Measurements from ENCODE around the gene RGS21.
"Not testable (repeated sequence)": the region's sequence is repeated elsewhere in the genome, so short reads cannot be mapped to it uniquely, and the experiment has no call there.

Gene RGS21, protein sequence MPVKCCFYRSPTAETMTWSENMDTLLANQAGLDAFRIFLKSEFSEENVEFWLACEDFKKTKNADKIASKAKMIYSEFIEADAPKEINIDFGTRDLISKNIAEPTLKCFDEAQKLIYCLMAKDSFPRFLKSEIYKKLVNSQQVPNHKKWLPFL

DNA sequence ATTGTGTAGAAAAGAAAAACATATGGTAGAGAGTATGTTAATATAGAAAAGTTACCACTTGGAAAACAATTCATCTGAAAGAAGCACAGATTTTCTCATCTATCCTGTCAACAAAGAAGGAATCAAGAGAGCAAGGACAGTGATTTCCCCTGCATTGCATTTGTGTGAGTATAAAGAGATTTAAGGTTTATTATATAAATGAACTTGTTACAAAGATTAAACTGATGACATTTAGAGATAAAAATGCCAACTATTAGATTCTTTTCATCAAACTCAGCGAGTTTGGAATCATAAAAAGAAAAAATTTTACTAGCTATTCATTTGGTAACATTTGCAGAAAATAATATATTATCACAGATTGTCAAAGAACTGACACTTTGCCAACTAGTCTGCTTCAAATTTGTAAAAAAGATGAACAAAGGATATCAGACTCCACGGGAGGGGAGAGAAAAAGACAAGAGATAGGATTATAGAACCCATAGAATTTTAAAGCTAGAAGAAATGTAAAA, at the start of gene RGS21:
RGS21 (plus strand) TSS at position 51 of the 509 bp plus-strand sequence. CDS start 26,045 bp downstream, outside the sequence.
- Mint-ChIP-seq H3K4me1 (ENCODE audit: low read depth) (no peaks in the 10 kb centered on the region), H3K9me3 (no peaks in the 10 kb centered on the region), H3K4me3 (no peak within 1 kb of the TSS), H3K27ac (no peak within 1 kb of the TSS), H3K27me3 (no peaks in the 10 kb centered on the region), H3K36me3 (ENCODE audit: low read depth) (no peaks in the 10 kb centered on the region)
- DNase-seq = no peak

DNA sequence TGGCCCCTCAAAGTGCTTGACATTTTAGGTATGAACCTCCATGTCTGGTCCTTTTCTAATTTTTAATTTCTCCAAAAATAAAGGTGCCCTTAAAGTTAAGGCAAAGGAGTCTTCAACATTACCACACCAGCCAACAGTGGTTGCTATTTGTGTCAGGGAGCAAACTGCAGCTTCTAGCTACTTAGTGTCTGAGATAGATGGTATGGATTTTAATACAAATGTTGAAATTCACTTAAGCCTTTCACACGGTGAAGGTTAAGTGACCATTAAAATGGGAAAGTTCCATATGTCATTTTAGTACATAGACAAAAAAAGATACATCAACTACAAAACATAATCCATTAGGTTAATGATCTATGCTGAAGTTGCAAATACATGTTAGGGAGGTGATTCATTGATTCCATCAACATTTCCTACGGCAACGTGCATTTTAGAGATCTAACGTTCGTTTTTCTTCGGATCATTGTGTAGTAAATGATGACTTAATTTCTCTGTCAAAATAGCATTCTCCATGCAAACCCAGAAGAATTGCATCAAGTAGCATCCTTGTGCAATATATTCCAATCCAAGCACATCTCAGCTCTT, 48.2 kb upstream of the RGS21 start:
- H3K4me1 Mint-ChIP-seq (ENCODE audit: low read depth) = no peaks in the 10 kb centered on the region
- H3K27ac Mint-ChIP-seq = no peak overlapping the region
- H3K36me3 Mint-ChIP-seq (ENCODE audit: low read depth) = no peaks in the 10 kb centered on the region
- no peaks in the 10 kb centered on the region for H3K9me3 Mint-ChIP-seq
- DNase-seq = no peak
- no peaks in the 10 kb centered on the region for H3K27me3 Mint-ChIP-seq
- no peak overlapping the region for H3K4me3 Mint-ChIP-seq

DNA sequence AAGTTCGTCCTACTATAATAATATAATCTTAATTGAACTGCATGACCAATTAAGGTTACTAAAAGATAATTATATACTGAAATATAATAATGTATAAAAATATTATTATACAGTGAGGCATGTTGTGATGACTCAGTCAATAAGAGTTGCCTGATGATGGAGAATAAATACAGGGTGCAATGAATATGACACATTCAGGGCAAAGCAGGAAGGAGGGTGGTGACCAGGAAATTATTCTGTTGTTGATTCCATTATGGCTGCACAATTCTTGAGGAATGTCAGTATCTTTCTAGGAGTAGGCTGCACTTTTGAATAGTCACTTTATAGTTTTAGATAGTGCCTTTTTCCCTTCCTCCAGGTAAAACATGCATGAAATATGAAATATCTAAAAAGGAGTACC, 46.4 kb upstream of the RGS21 start:
- Mint-ChIP-seq H3K27ac (no peak overlapping the region), H3K4me1 (ENCODE audit: low read depth) (no peaks in the 10 kb centered on the region), H3K9me3 (no peaks in the 10 kb centered on the region), H3K27me3 (no peaks in the 10 kb centered on the region), H3K4me3 (no peak overlapping the region), H3K36me3 (ENCODE audit: low read depth) (no peaks in the 10 kb centered on the region)
- DNase-seq = no peak

DNA sequence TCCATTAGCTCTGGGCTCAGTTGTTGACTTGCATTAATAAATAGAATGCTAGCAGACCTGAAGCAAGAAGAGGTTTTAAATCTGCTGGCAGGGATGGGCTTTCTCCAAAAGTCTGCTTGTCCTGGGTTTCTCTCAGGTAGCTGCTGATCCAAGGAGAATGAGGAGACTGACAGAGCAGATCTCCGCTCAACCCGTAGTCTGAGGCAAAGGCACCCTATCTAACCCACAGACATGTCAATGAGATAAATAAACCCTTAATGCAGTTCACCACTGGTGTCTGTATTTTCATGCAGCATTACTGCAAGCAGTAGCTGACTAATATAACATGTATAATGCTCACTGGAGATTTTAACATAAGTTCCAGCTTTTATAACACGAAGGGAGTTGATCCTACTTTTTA, 44.1 kb upstream of the RGS21 start:
- H3K4me1 Mint-ChIP-seq (ENCODE audit: low read depth) = no peaks in the 10 kb centered on the region
- no peaks in the 10 kb centered on the region for H3K27me3 Mint-ChIP-seq
- no peaks in the 10 kb centered on the region for H3K36me3 Mint-ChIP-seq (ENCODE audit: low read depth)
- no peak overlapping the region for H3K27ac Mint-ChIP-seq
- no peaks in the 10 kb centered on the region for H3K9me3 Mint-ChIP-seq
- H3K4me3 Mint-ChIP-seq = no peak overlapping the region
- no peak for DNase-seq

DNA sequence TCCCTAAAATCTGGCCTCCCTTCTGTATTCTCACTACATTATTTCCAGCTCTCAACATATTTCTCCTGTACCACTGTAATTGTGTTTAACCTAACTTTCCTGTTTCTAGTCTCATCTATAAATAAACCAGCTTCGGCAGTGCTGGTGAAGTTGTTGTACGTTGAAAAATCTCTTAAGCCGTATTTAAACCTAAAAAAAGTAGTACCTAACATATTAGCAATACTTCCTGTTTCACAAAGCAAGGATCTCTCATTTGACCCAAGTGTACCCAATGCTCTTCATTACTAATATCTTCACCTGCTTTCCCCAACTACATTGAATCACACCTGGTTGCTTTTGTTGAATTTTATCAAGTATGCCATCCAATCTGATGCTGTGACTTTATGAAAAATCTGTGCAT, 42.2 kb upstream of the RGS21 start:
- Mint-ChIP-seq H3K4me1 (ENCODE audit: low read depth) (no peaks in the 10 kb centered on the region), H3K27ac (no peak overlapping the region), H3K27me3 (no peaks in the 10 kb centered on the region), H3K9me3 (no peaks in the 10 kb centered on the region), H3K4me3 (no peak overlapping the region), H3K36me3 (ENCODE audit: low read depth) (no peaks in the 10 kb centered on the region)
- no peak for DNase-seq

DNA sequence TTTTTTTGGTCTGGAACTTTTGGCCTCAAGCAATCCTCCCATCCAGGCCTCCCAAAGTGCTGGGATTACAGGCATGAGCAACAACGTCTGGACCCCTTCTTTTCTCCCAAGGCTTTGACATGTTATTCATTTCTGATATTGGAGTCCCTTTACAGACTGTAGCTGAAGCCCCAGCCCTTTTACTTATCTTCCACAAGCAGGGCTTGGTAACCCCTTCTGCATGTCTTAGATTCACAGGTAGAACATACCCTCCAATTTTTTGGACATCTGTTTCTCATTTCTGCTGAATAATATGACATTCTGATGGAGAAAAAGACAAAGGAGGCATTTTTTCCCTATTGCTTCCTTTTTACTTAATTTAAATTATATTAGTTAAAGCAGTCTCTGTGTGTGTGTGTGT, 39.2 kb upstream of the RGS21 start:
- Mint-ChIP-seq H3K27me3 (no peaks in the 10 kb centered on the region), H3K9me3 (no peaks in the 10 kb centered on the region), H3K4me1 (ENCODE audit: low read depth) (no peaks in the 10 kb centered on the region)

DNA sequence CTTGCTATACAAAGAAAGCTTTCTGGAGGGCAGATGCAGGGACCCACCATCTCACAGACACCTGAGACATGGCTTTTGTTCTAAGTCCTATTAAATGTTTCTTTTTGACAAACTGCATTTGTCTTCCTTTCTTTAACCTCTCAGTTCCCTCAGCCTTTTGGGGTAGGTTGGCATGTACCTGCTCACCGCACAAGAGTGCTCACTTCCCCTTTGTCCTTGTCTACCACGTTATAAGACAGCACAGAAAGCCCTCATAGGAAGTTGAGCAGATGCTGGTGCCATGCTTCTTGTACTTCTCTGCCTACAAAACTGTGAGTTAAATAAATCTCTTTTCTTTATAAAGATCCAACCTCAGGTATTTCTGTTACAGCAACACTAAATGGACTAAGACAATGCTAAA, 31.9 kb upstream of the RGS21 start:
- H3K36me3 Mint-ChIP-seq (ENCODE audit: low read depth) = no peaks in the 10 kb centered on the region
- H3K9me3 Mint-ChIP-seq = peaks cover 14% of the 10 kb centered on the region
- no peak overlapping the region for H3K4me3 Mint-ChIP-seq

More for the DNA sequence above, 39.2 kb upstream of the RGS21 start:
- Mint-ChIP-seq H3K36me3 (ENCODE audit: low read depth) (no peaks in the 10 kb centered on the region), H3K27ac (no peak overlapping the region), H3K4me3 (no peak overlapping the region)
- DNase-seq = no peak

DNA sequence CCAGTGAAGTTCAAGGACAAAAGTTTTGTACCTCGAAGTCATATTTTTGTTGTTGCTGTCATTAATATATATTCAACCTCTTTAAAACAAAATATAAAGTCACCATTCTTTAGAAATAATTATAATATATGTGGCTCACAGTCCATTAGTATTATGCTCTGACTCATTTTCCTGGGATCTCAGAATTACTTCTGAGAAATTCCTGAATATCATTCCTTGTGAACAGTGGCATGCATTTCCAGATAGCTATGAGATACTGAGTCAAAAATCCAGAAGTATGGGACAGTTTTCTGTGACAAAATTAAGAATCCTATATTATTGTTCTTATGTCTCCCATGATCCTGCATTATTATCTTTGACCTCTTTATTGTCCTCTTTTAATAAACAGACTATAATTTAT, 13.8 kb upstream of the RGS21 start:
- DNase-seq = no peak
- H3K4me1 Mint-ChIP-seq (ENCODE audit: low read depth) = no peaks in the 10 kb centered on the region
- no peaks in the 10 kb centered on the region for H3K27me3 Mint-ChIP-seq
- no peak overlapping the region for H3K27ac Mint-ChIP-seq
- H3K36me3 Mint-ChIP-seq (ENCODE audit: low read depth) = no peaks in the 10 kb centered on the region
- H3K4me3 Mint-ChIP-seq = no peak overlapping the region
- peaks cover 10% of the 10 kb centered on the region for H3K9me3 Mint-ChIP-seq

More for the DNA sequence above, 31.9 kb upstream of the RGS21 start:
- Mint-ChIP-seq H3K27ac (no peak overlapping the region), H3K27me3 (no peaks in the 10 kb centered on the region), H3K4me1 (ENCODE audit: low read depth) (no peaks in the 10 kb centered on the region)
- no peak for DNase-seq

DNA sequence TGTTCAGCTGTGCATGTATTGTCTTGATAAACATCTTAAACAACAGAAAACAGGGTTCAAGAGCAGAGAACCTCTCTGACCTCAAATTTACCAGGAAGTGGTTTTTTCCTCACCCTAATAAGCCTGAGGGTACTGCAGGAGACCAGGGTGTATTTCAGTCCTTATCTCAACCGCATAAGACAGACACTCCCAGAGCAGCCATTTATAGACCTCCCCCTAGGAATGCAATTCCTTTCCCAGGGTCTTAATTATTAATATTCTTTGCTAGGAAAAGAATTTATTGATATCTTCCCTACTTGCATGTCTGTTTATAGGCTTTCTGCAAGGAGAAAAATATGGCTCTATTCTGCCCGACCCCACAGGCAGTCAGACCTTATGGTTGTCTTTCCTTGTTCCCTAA, 8.5 kb upstream of the RGS21 start:
- H3K27ac Mint-ChIP-seq; H3K4me3 Mint-ChIP-seq; H3K27me3 Mint-ChIP-seq; DNase-seq; H3K36me3 Mint-ChIP-seq (ENCODE audit: low read depth); H3K4me1 Mint-ChIP-seq (ENCODE audit: low read depth): not testable (repeated sequence)
- peaks cover 13% of the 10 kb centered on the region for H3K9me3 Mint-ChIP-seq

DNA sequence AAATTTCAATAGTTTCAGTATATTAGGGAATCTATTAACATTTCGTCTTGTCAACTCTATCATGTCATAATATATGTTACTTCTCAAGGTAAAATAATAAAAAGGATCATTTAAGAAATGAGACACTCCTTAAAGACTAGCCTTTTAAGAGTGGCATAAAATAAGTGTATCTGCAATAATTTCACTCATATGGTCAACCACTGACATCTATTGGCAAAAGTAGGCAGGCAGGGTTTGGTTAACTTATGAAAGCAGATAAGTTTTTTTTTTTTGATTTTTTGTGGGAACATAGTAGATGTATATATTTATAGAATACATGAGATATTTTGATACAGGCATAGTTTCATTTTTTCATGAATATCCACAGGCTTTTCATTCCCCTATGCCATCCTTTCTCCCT, 5.5 kb upstream of the RGS21 start:
- Mint-ChIP-seq H3K9me3 (peaks cover 9% of the 10 kb centered on the region), H3K27ac (no peak overlapping the region), H3K27me3 (no peaks in the 10 kb centered on the region), H3K36me3 (ENCODE audit: low read depth) (no peaks in the 10 kb centered on the region), H3K4me1 (ENCODE audit: low read depth) (no peaks in the 10 kb centered on the region), H3K4me3 (no peak overlapping the region)
- DNase-seq = no peak

DNA sequence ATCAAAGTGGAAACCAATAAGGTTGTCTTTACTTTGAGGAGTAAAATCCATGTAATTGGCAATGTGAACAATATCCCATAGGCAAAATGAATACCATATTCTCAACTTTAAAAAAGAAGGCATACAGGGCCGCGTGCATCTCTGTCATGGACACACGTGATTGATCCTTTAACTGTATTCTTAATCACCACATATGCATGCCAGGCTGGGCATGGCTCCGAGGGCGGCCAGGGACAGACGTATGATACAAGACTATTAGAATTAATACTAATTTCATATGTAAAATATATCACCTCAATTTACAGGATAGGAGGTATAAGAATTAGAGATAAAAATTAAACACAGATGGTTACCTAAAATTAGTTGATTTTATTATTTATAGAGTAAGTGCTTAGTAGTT, 11.2 kb downstream of the RGS21 start:
- Mint-ChIP-seq H3K36me3 (ENCODE audit: low read depth) (no peaks in the 10 kb centered on the region), H3K27ac (no peak overlapping the region), H3K9me3 (no peaks in the 10 kb centered on the region), H3K4me3 (no peak overlapping the region), H3K27me3 (no peaks in the 10 kb centered on the region), H3K4me1 (ENCODE audit: low read depth) (no peaks in the 10 kb centered on the region)
- no peak for DNase-seq

DNA sequence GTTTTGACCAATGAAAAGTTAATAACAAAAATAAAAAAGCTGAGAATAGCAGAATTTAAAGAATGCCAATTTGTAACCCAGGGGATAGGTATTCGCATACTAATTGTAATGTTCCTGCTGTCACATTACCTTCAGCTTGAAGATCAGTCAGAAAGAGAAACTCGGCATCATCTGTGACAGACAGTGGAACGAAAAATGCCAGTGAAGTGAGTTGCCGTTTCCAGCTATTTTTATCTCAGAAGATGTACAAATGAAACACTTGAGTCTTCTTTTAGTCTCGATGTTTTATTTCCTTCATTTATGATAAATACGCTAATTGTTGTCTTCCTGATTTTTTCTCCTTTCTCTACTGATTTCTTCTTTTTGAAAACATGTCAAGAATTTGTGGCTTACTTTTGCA, 26.1 kb downstream of the RGS21 start:
- Mint-ChIP-seq H3K4me3 (no peak overlapping the region), H3K27ac (no peak overlapping the region), H3K9me3 (no peaks in the 10 kb centered on the region), H3K4me1 (ENCODE audit: low read depth) (no peaks in the 10 kb centered on the region), H3K27me3 (no peaks in the 10 kb centered on the region), H3K36me3 (ENCODE audit: low read depth) (no peaks in the 10 kb centered on the region)
- DNase-seq = no peak

DNA sequence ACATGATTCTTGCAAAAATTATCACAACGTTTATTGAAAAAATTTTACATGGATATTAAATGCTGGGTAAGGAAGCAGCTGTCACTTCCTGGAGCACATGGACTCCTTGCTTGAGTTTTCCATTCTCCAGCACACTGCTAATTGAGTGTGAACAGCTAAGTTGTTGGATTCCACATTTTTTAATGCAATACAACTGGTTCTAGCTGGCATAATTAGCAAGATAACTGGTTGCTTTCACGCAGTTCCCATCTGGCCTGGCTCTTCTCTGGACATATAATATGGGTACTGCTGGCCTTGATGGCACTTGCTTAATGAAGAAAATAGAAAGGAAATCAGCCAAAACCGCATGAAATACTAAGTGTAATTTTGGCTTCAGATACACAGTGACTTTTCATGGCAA, 26.6 kb downstream of the RGS21 start:
- Mint-ChIP-seq H3K9me3 (no peaks in the 10 kb centered on the region), H3K4me1 (ENCODE audit: low read depth) (no peaks in the 10 kb centered on the region), H3K27ac (no peak overlapping the region), H3K36me3 (ENCODE audit: low read depth) (no peaks in the 10 kb centered on the region), H3K4me3 (no peak overlapping the region), H3K27me3 (no peaks in the 10 kb centered on the region)
- no peak for DNase-seq

DNA sequence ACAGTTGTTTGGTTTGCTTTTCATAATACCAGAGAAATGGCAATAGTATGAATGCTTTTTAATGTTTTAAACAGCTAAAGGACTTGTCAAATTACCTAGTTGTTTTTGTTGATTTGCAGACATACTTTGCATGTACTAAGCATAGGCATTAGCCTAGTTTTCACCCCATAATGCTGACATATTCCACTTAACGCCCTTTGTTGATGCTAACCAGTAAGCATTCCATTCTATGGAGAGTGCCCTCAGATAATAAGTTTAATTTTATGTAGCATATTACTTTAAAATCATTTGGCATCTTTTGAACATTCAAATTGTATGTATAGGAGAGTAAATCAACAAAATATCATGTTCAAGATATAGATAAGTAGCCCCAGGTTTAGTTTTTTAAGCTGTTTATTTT, 32.5 kb downstream of the RGS21 start:
- no peak overlapping the region for H3K27ac Mint-ChIP-seq
- H3K9me3 Mint-ChIP-seq = no peaks in the 10 kb centered on the region
- H3K4me1 Mint-ChIP-seq (ENCODE audit: low read depth) = no peaks in the 10 kb centered on the region
- no peaks in the 10 kb centered on the region for H3K36me3 Mint-ChIP-seq (ENCODE audit: low read depth)
- no peak overlapping the region for H3K4me3 Mint-ChIP-seq
- DNase-seq = no peak
- H3K27me3 Mint-ChIP-seq = no peaks in the 10 kb centered on the region

DNA sequence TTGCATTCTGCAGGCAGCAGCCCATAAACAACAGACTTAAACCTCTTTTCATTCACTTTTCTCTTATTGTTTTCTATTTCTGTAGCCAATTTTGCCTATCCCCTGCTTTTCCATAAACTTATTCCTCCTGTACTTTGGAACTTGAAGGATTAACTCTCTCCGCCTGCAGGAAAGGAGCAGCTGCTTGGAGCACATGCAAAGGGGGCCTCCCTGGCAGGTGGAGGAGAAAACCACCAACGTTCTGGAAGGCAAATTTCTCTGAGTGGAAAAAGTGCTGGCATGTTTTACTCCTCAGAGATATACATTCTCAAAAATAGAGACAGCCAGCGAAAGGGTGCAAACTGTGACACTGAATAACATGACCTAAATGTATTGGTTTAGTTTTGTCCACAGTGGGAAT, 33.6 kb downstream of the RGS21 start:
- no peaks in the 10 kb centered on the region for H3K27me3 Mint-ChIP-seq
- no peak overlapping the region for H3K4me3 Mint-ChIP-seq
- no peaks in the 10 kb centered on the region for H3K36me3 Mint-ChIP-seq (ENCODE audit: low read depth)
- DNase-seq = no peak
- no peak overlapping the region for H3K27ac Mint-ChIP-seq
- no peaks in the 10 kb centered on the region for H3K9me3 Mint-ChIP-seq
- no peaks in the 10 kb centered on the region for H3K4me1 Mint-ChIP-seq (ENCODE audit: low read depth)

DNA sequence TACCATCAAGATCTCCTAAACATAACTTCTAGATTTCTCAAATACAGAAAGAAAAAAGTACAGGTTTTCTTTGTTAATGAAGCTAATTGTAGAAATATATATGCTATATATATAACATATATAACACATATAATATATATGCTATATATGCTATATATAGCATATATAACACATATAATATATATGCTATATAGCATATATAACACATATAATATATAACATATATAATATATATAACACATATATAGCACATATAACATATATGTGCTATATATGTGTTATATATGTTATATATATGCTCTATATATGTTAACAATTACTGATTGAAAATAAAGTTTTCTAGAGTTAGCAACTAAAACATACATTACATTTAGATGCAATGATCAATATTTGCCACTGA, 34.8 kb downstream of the RGS21 start:
- Mint-ChIP-seq H3K36me3 (ENCODE audit: low read depth) (no peaks in the 10 kb centered on the region), H3K9me3 (no peaks in the 10 kb centered on the region), H3K27me3 (no peaks in the 10 kb centered on the region), H3K4me3 (no peak overlapping the region), H3K27ac (no peak overlapping the region), H3K4me1 (ENCODE audit: low read depth) (no peaks in the 10 kb centered on the region)
- DNase-seq = no peak
